Tibial nerve (tissue), 4 donors: ENCODE data around the gene TIMELESS. TPM values are rescaled to one million over a fixed set of nuclear protein-coding genes. Genes with fewer than 3 reads are reported as not detected.
"Not testable (repeated sequence)": the region's sequence is repeated elsewhere in the genome, so short reads cannot be mapped to it uniquely, and the experiment has no call there.

Experiments used
- DNase-seq, 2 donors: peaks; one replicate each; pipeline ENCODE4 v3.0.0-alpha.2; 2019; ENCODE audit warnings: low spot score in 2 of 2
- H3K27ac ChIP-seq, 4 donors: fragments of 200-600 bp; sonication (generic) in 3 of 4; one replicate each; pipeline ENCODE4 v1.5.1; 2017 to 2019; ENCODE audit warnings: mild to moderate bottlenecking in 1 of 4
- H3K27me3 ChIP-seq, 2 donors: fragments of 200-600 bp; sonication (generic) in 1 of 2; one replicate each; pipeline versions ENCODE4 v1.5.1 to v1.6.0; 2017 to 2019
- H3K36me3 ChIP-seq, 3 donors: fragments of 200-600 bp; sonication (generic); one replicate each; pipeline ENCODE4 v1.5.1; 2018 to 2019
- H3K4me1 ChIP-seq, 4 donors: fragments of 200-600 bp; sonication (generic) in 3 of 4; one replicate each; pipeline ENCODE4 v1.5.1; 2017 to 2019
- H3K4me3 ChIP-seq, 4 donors: fragments of 200-600 bp; sonication (generic) in 3 of 4; one replicate each; pipeline ENCODE4 v1.5.1; 2017 to 2019; ENCODE audit warnings: mild to moderate bottlenecking in 1 of 4, moderate library complexity in 1 of 4
- H3K9me3 ChIP-seq, 4 donors: fragments of 200-600 bp; sonication (generic) in 3 of 4; one replicate each; pipeline ENCODE4 v1.5.1; 2017 to 2019
- CTCF ChIP-seq, 5 experiments: fragments of 200-600 bp in 3 of 5; fragments of 450-650 bp in 2 of 5; sonication (generic) in 3 of 5; IDR thresholded peaks; one replicate each; pipeline ENCODE4 v1.5.1; 2016 to 2019; ENCODE audit warnings: antibody characterized with exemption in 5 of 5, mild to moderate bottlenecking in 3 of 5, moderate library complexity in 2 of 5
- EP300 ChIP-seq, 2 donors: sonication (generic); formaldehyde crosslinking; IDR thresholded peaks; one replicate each; pipeline ENCODE4 v1.6.1; 2017; ENCODE audit warnings: antibody characterized with exemption in 2 of 2, mild to moderate bottlenecking in 1 of 2
- POLR2A ChIP-seq, 2 donors: fragments of 450-650 bp; IDR thresholded peaks; one replicate each; pipeline ENCODE4 v1.6.1; 2017; ENCODE audit warnings: antibody characterized with exemption in 2 of 2, mild to moderate bottlenecking in 2 of 2, moderate library complexity in 2 of 2
- WGBS, 2 donors: methylation state at CpG; one replicate each; pipeline ENCODE4 v1.1.5; 2018; 5-methylcytosine and 5-hydroxymethylcytosine counted together
- total RNA-seq, 4 donors: library from RNA; depleted of rRNA; stranded (reverse); fragments of >200 nt; gene quantifications; one replicate each; pipeline ENCODE4 v1.1.0, GENCODE V29; 2016

The TIMELESS gene
- total RNA-seq, 4 donors from 2014 or later = 3.6 to 5.1 (median 4.2) TPM

GRCh38 chr12:56411781-56412639 is 37.2 kb downstream of the TIMELESS start:
- H3K9me3 ChIP-seq = no peaks in the 10 kb centered on the region
- H3K27me3 ChIP-seq = no peaks in the 10 kb centered on the region
- no peak overlapping the region for H3K27ac ChIP-seq
- H3K36me3 ChIP-seq = peaks cover 0 to under 1% (median 0%) of the 10 kb centered on the region in 3 donors
- DNase-seq = no peak
- WGBS, 2 donors = 61 to 74% methylated on average over 4 to 6 of the region's 6 CpGs
- H3K4me1 ChIP-seq = no peaks in the 10 kb centered on the region
- no peak overlapping the region for H3K4me3 ChIP-seq
- TF ChIP-seq EP300 (IDR thresholded peaks at IDR 0.05) (no peak), CTCF (IDR thresholded peaks at IDR 0.05) (no peak), POLR2A (IDR thresholded peaks at IDR 0.05) (no peak)

GRCh38 chr12:56410768-56411167 is 38.5 kb downstream of the TIMELESS start:
- Histone ChIP-seq H3K9me3 (no peaks in the 10 kb centered on the region), H3K4me1 (no peaks in the 10 kb centered on the region), H3K36me3 (no peaks in the 10 kb centered on the region), H3K4me3 (no peak overlapping the region), H3K27me3 (no peaks in the 10 kb centered on the region), H3K27ac (no peak overlapping the region)
- TF ChIP-seq POLR2A (IDR thresholded peaks at IDR 0.05) (no peak), EP300 (IDR thresholded peaks at IDR 0.05) (no peak), CTCF (IDR thresholded peaks at IDR 0.05) (no peak)
- WGBS, 2 donors = 82 to 96% methylated on average over 3 of the region's 4 CpGs
- DNase-seq = no peak

- no peaks in the 10 kb centered on the region for H3K4me1 ChIP-seq
- no peaks in the 10 kb centered on the region for H3K36me3 ChIP-seq
- no peak for TF ChIP-seq CTCF (IDR thresholded peaks at IDR 0.05)
- no peak for TF ChIP-seq POLR2A (IDR thresholded peaks at IDR 0.05)
- no peak for TF ChIP-seq EP300 (IDR thresholded peaks at IDR 0.05)
- WGBS, 2 donors = 85 to 88% methylated on average over 5 of the region's 5 CpGs
- H3K27ac ChIP-seq = no peak overlapping the region
- H3K9me3 ChIP-seq = no peaks in the 10 kb centered on the region
- H3K4me3 ChIP-seq = no peak overlapping the region
- H3K27me3 ChIP-seq = no peaks in the 10 kb centered on the region
- no peak for DNase-seq
These were observed 40.3 kb downstream of the TIMELESS start for GRCh38 chr12:56408799-56409417.

DNA sequence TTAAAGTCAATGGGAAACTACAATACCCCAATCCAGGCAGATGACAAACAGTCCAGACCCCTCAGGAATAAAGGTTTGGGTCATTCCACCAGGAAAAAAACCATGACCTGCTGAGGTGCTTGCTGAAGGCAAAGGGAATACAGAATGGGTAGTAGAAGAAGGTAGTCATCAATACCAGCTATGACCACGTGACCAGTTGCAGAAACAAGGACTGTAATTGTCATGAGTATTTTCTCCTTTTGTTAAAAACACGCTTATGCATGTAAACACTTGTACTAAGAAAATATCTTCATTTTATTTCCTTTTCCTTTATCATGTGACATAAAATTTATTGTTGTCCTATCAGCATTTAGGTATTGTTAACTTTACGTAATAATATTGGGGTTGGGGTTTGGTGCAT is 45.0 kb downstream of the TIMELESS start:
- H3K36me3 ChIP-seq, H3K27me3 ChIP-seq, DNase-seq, H3K27ac ChIP-seq, H3K9me3 ChIP-seq, H3K4me1 ChIP-seq, H3K4me3 ChIP-seq: not testable (repeated sequence)
- WGBS, 2 donors = 92 to 93% methylated on average over 3 of the region's 3 CpGs

- not testable (repeated sequence) for H3K4me1 ChIP-seq, H3K27ac ChIP-seq, H3K27me3 ChIP-seq, H3K4me3 ChIP-seq, DNase-seq, H3K36me3 ChIP-seq
- H3K9me3 ChIP-seq = peaks cover 0 to 19% (median 0%) of the 10 kb centered on the region in 4 donors
These were observed 47.6 kb downstream of the TIMELESS start for GRCh38 chr12:56401612-56402011.

DNA sequence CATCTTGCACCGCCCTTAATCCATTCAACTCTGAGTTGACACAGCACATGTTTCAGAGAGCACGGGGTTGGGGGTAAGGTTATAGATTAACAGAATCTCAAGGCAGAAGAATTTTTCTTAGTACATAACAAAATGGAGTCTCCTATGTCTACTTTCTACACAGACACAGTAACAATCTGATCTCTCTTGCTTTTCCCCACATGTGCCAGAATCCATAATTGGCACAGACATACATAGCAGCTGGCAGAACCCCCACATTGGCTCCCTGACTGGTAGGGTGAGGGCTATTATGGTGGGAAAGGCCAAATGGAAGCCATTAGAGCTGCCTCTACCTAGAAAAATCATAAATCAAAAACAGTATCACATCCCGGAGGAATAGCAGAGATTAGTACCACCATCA is 48.1 kb downstream of the TIMELESS start:
- H3K27ac ChIP-seq, H3K4me1 ChIP-seq, DNase-seq, H3K4me3 ChIP-seq, H3K36me3 ChIP-seq, H3K27me3 ChIP-seq: not testable (repeated sequence)
- WGBS, 2 donors = 84 to 85% methylated on average over 2 of the region's 3 CpGs
- peaks cover 0 to 19% (median 0%) of the 10 kb centered on the region in 4 donors for H3K9me3 ChIP-seq

GRCh38 chr12:56399466-56399865 is 49.8 kb downstream of the TIMELESS start:
- not testable (repeated sequence) for H3K4me1 ChIP-seq, H3K27ac ChIP-seq, H3K27me3 ChIP-seq, H3K36me3 ChIP-seq, DNase-seq, H3K4me3 ChIP-seq
- H3K9me3 ChIP-seq = peaks cover 0 to 19% (median 0%) of the 10 kb centered on the region in 4 donors
- 92 to 94% methylated on average over 3 of the region's 3 CpGs for whole genome bisulfite sequencing, 2 donors
